Adipocyte (in vitro differentiated cells): ENCODE results near the gene MEIS1.

ENCODE experiments used
- DNase-seq: peaks from one replicate; pipeline ENCODE4 v3.0.0-alpha.2; 2015; ENCODE audit warnings: low read depth
- H3K27me3 ChIP-seq: replicated peaks from 2 replicates; pipeline ENCODE4 v1.7.0; 2013; ENCODE audit warnings: mild to moderate bottlenecking, low read length, moderate library complexity; ENCODE audit not compliant: control insufficient read depth, insufficient read depth
- H3K36me3 ChIP-seq: 2 replicates; pipeline ENCODE4 v1.7.0; 2013; ENCODE audit warnings: low read length, mild to moderate bottlenecking, moderate library complexity; ENCODE audit not compliant: control insufficient read depth, insufficient read depth, severe bottlenecking
- H3K4me1 ChIP-seq: 2 replicates; pipeline ENCODE4 v1.7.0; 2013; ENCODE audit warnings: mild to moderate bottlenecking, low read length, moderate library complexity; ENCODE audit not compliant: control insufficient read depth, insufficient read depth
- H3K4me3 ChIP-seq: 2 replicates; pipeline ENCODE4 v1.7.0; 2013; ENCODE audit warnings: mild to moderate bottlenecking, low read length, moderate library complexity
- H3K9ac ChIP-seq: 2 replicates; pipeline ENCODE4 v1.7.0; 2013; ENCODE audit warnings: mild to moderate bottlenecking, low read length, moderate library complexity
- H3K9me3 ChIP-seq: 2 replicates; pipeline ENCODE4 v1.7.0; 2013; ENCODE audit warnings: mild to moderate bottlenecking, low read length, moderate library complexity; ENCODE audit not compliant: control insufficient read depth

MEIS1 gene

GRCh38 chr2:66601624-66602023 lies 166.7 kb downstream of the MEIS1 start:
- H3K4me3 ChIP-seq, result no peak overlapping the region
- no peak overlapping the region for H3K9ac ChIP-seq
- DNase-seq, result no peak
- H3K9me3 ChIP-seq, result peaks cover 6% of the 10 kb centered on the region
- no peaks in the 10 kb centered on the region for H3K27me3 ChIP-seq
- no peaks in the 10 kb centered on the region for H3K36me3 ChIP-seq
- peaks cover 10% of the 10 kb centered on the region for H3K4me1 ChIP-seq

- Histone ChIP-seq H3K4me1 (peaks cover 10% of the 10 kb centered on the region), H3K4me3 (no peak overlapping the region), H3K36me3 (no peaks in the 10 kb centered on the region), H3K27me3 (no peaks in the 10 kb centered on the region), H3K9ac (no peak overlapping the region), H3K9me3 (peaks cover 6% of the 10 kb centered on the region)
- peak; percentile 20 for DNase-seq
Measured at GRCh38 chr2:66602341-66602740, 167.4 kb downstream of the MEIS1 start.

- H3K27me3 ChIP-seq, result no peaks in the 10 kb centered on the region
Measured at GRCh38 chr2:66604326-66604725, 169.4 kb downstream of the MEIS1 start.

GRCh38 chr2:66604976-66605375 lies 170.1 kb downstream of the MEIS1 start:
- H3K36me3 ChIP-seq, result no peaks in the 10 kb centered on the region
- no peak overlapping the region for H3K4me3 ChIP-seq
- no peak overlapping the region for H3K9ac ChIP-seq
- no peaks in the 10 kb centered on the region for H3K27me3 ChIP-seq
- peaks cover 10% of the 10 kb centered on the region for H3K4me1 ChIP-seq
- H3K9me3 ChIP-seq, result no peaks in the 10 kb centered on the region
- DNase-seq, result no peak

More at GRCh38 chr2:66604326-66604725, 169.4 kb downstream of the MEIS1 start:
- H3K9me3 ChIP-seq, result peaks cover under 1% of the 10 kb centered on the region
- no peak for DNase-seq
- no peaks in the 10 kb centered on the region for H3K36me3 ChIP-seq
- H3K4me3 ChIP-seq, result no peak overlapping the region
- H3K4me1 ChIP-seq, result peaks cover 10% of the 10 kb centered on the region
- no peak overlapping the region for H3K9ac ChIP-seq

GRCh38 chr2:66607152-66607551 lies 172.2 kb downstream of the MEIS1 start:
- no peaks in the 10 kb centered on the region for H3K36me3 ChIP-seq
- no peak overlapping the region for H3K9ac ChIP-seq
- H3K27me3 ChIP-seq, result no peaks in the 10 kb centered on the region
- no peaks in the 10 kb centered on the region for H3K9me3 ChIP-seq
- no peak overlapping the region for H3K4me3 ChIP-seq
- no peak for DNase-seq
- peaks cover 7% of the 10 kb centered on the region for H3K4me1 ChIP-seq
